GM18861 (cell line): ENCODE results near the gene KRT6B.
"Not testable (repeated sequence)": the region's sequence is repeated elsewhere in the genome, so short reads cannot be mapped to it uniquely, and the experiment has no call there.

Experiments
- ATAC-seq: cut with Tn5 transposase; IDR thresholded peaks from one replicate; pipeline ENCODE4 v1.9.1; 2021; ENCODE audit not compliant: unreplicated experiment

KRT6B gene

GRCh38 chr12:52415870-52416750 lies 35.8 kb downstream of the KRT6B start:
- ATAC-seq = no peak

GRCh38 chr12:52414936-52415335 lies 37.0 kb downstream of the KRT6B start:
- no peak for ATAC-seq

GRCh38 chr12:52413782-52414345 lies 38.1 kb downstream of the KRT6B start:
- ATAC-seq = no peak

GRCh38 chr12:52413202-52413601 lies 38.7 kb downstream of the KRT6B start:
- no peak for ATAC-seq

GRCh38 chr12:52411815-52412214 lies 40.1 kb downstream of the KRT6B start:
- ATAC-seq = no peak

- not testable (repeated sequence) for ATAC-seq
These were observed 41.2 kb downstream of the KRT6B start for GRCh38 chr12:52410589-52411248.

- ATAC-seq = no peak
These were observed 44.0 kb downstream of the KRT6B start for GRCh38 chr12:52407918-52408317.

- ATAC-seq = no peak
These were observed 46.0 kb downstream of the KRT6B start, which contains the start of gene KRT82 for GRCh38 chr12:52405922-52406385. KRT82 (minus strand) TSS chr12:52406335; CDS start chr12:52406277, 58 bp downstream.

- ATAC-seq = no peak
These were observed 47.0 kb downstream of the KRT6B start for GRCh38 chr12:52404951-52405350.

- no peak for ATAC-seq
These were observed 48.4 kb downstream of the KRT6B start for GRCh38 chr12:52403561-52403960.

GRCh38 chr12:52402873-52403540 lies 48.9 kb downstream of the KRT6B start:
- no peak for ATAC-seq

GRCh38 chr12:52402377-52402776 lies 49.6 kb downstream of the KRT6B start:
- no peak for ATAC-seq

GRCh38 chr12:52401926-52402325 lies 50.0 kb downstream of the KRT6B start:
- no peak for ATAC-seq

GRCh38 chr12:52401526-52401925 lies 50.4 kb downstream of the KRT6B start:
- no peak for ATAC-seq

GRCh38 chr12:52400906-52401305 lies 51.0 kb downstream of the KRT6B start:
- ATAC-seq = no peak

- ATAC-seq = no peak
These were observed 52.2 kb downstream of the KRT6B start for GRCh38 chr12:52399756-52400155.

GRCh38 chr12:52398176-52398575 lies 53.8 kb downstream of the KRT6B start:
- no peak for ATAC-seq

GRCh38 chr12:52396656-52397055 lies 55.3 kb downstream of the KRT6B start:
- no peak for ATAC-seq
